ENCODE results near the gene ZKSCAN2. TPM values are rescaled to one million over a fixed set of nuclear protein-coding genes. Genes with fewer than 3 reads are reported as not detected.
A peak's percentile ranks its signal among the peaks of the same experiment; 100 is the strongest.

ZKSCAN2 gene
- 3.8 TPM for polyA plus RNA-seq (2012; ENCODE audit: insufficient read depth, insufficient read length)

- H3K4me3 ChIP-seq (ENCODE audit: low read length) = peak within 1 kb of the TSS; percentile 61
- peak; percentile 51 for DNase-seq (ENCODE audit: low read depth, low spot score)
Measured at GRCh38 chr16:25257470-25257955, at the start of gene ZKSCAN2. TSS of gene ZKSCAN2 (minus strand) at chr16:25257845. CDS start at chr16:25257127, 718 bp downstream.

GRCh38 chr16:25299792-25300590 lies 42.3 kb upstream of the ZKSCAN2 start:
- no peak overlapping the region for H3K4me3 ChIP-seq (ENCODE audit: low read length)
- DNase-seq (ENCODE audit: low read depth, low spot score) = no peak

GRCh38 chr16:25298165-25298872 lies 40.7 kb upstream of the ZKSCAN2 start:
- DNase-seq (ENCODE audit: low read depth, low spot score) = peak; percentile 32
- H3K4me3 ChIP-seq (ENCODE audit: low read length) = no peak overlapping the region

- peak; percentile 92 for DNase-seq (ENCODE audit: low read depth, low spot score)
- no peak overlapping the region for H3K4me3 ChIP-seq (ENCODE audit: low read length)
Measured at GRCh38 chr16:25297151-25297787, 39.6 kb upstream of the ZKSCAN2 start.

GRCh38 chr16:25291580-25291979 lies 33.9 kb upstream of the ZKSCAN2 start:
- no peak for DNase-seq (ENCODE audit: low read depth, low spot score)

GRCh38 chr16:25289466-25289865 lies 31.8 kb upstream of the ZKSCAN2 start:
- no peak for DNase-seq (ENCODE audit: low read depth, low spot score)
- H3K4me3 ChIP-seq (ENCODE audit: low read length) = no peak overlapping the region

More at GRCh38 chr16:25291580-25291979, 33.9 kb upstream of the ZKSCAN2 start:
- no peak overlapping the region for H3K4me3 ChIP-seq (ENCODE audit: low read length)

- H3K4me3 ChIP-seq (ENCODE audit: low read length) = no peak overlapping the region
- no peak for DNase-seq (ENCODE audit: low read depth, low spot score)
Measured at GRCh38 chr16:25279491-25279890, 21.8 kb upstream of the ZKSCAN2 start.

- DNase-seq (ENCODE audit: low read depth, low spot score) = no peak
- H3K4me3 ChIP-seq (ENCODE audit: low read length) = no peak overlapping the region
Measured at GRCh38 chr16:25271421-25271820, 13.8 kb upstream of the ZKSCAN2 start.

GRCh38 chr16:25270577-25270976 lies 12.9 kb upstream of the ZKSCAN2 start:
- no peak overlapping the region for H3K4me3 ChIP-seq (ENCODE audit: low read length)
- no peak for DNase-seq (ENCODE audit: low read depth, low spot score)

- no peak for DNase-seq (ENCODE audit: low read depth, low spot score)
- no peak overlapping the region for H3K4me3 ChIP-seq (ENCODE audit: low read length)
Measured at GRCh38 chr16:25269879-25270278, 12.2 kb upstream of the ZKSCAN2 start.

- no peak for DNase-seq (ENCODE audit: low read depth, low spot score)
- no peak overlapping the region for H3K4me3 ChIP-seq (ENCODE audit: low read length)
Measured at GRCh38 chr16:25265968-25266367, 8.3 kb upstream of the ZKSCAN2 start.

GRCh38 chr16:25264597-25264996 lies 7.0 kb upstream of the ZKSCAN2 start:
- H3K4me3 ChIP-seq (ENCODE audit: low read length) = no peak overlapping the region
- DNase-seq (ENCODE audit: low read depth, low spot score) = no peak

- H3K4me3 ChIP-seq (ENCODE audit: low read length) = no peak overlapping the region
- no peak for DNase-seq (ENCODE audit: low read depth, low spot score)
Measured at GRCh38 chr16:25260416-25260815, 2.8 kb upstream of the ZKSCAN2 start.

- H3K4me3 ChIP-seq (ENCODE audit: low read length) = peak overlapping the region; percentile 61
- DNase-seq (ENCODE audit: low read depth, low spot score) = peak; percentile 74
Measured at GRCh38 chr16:25258861-25259179, 1.2 kb upstream of the ZKSCAN2 start.

GRCh38 chr16:25257956-25258860 lies 563 bp upstream of the ZKSCAN2 start:
- H3K4me3 ChIP-seq (ENCODE audit: low read length) = peak overlapping the region; percentile 61
- DNase-seq (ENCODE audit: low read depth, low spot score) = peak; percentile 93

- H3K4me3 ChIP-seq (ENCODE audit: low read length) = peak overlapping the region; percentile 61
- no peak for DNase-seq (ENCODE audit: low read depth, low spot score)
Measured at GRCh38 chr16:25256695-25257469, 763 bp downstream of the ZKSCAN2 start.

GRCh38 chr16:25253322-25253721 lies 4.3 kb downstream of the ZKSCAN2 start:
- H3K4me3 ChIP-seq (ENCODE audit: low read length) = no peak overlapping the region
- no peak for DNase-seq (ENCODE audit: low read depth, low spot score)

GRCh38 chr16:25250467-25250866 lies 7.2 kb downstream of the ZKSCAN2 start:
- DNase-seq (ENCODE audit: low read depth, low spot score) = no peak
- H3K4me3 ChIP-seq (ENCODE audit: low read length) = no peak overlapping the region

Measured in Jurkat, Clone E6-1 (cell line).